HG02610 (cell line): Measurements from ENCODE around the gene FANCF.

Source experiments
- ATAC-seq: cut with Tn5 transposase; IDR thresholded peaks from one replicate; pipeline ENCODE4 v1.9.1; 2021; ENCODE audit warnings: mild to moderate bottlenecking, moderate library complexity; ENCODE audit not compliant: unreplicated experiment

Gene FANCF

DNA sequence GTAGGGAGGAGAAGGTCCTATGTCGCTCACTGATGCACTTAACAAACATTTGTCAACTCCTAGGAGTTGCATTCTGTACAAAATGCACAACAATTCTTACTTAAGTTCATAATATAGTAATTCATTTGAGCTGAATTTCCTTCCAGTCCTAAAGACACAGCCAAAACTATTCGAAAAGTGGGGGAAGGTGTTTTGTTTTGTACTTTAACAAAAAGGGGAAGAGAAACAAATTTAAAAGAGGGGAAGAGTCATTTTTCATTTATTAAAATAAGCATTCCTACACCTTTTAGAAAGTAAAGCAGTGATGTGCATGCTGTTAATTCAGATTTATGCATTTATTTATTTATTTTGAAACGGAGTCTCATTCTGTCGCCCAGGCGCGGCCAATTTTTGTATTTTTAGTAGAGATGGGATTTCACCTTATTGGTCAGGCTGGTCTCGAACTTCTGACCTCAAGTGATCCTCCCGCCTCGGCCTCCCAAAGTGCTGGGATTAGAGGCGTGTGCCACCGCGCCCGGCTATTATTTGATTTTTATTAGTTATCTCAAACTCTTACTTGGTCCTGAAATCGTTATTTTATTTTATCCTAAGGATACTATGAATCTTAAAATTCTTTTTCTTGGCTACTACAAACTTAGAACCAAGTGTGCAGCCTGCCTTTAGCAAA, 1.1 kb upstream of the FANCF start:
- no peak for ATAC-seq

DNA sequence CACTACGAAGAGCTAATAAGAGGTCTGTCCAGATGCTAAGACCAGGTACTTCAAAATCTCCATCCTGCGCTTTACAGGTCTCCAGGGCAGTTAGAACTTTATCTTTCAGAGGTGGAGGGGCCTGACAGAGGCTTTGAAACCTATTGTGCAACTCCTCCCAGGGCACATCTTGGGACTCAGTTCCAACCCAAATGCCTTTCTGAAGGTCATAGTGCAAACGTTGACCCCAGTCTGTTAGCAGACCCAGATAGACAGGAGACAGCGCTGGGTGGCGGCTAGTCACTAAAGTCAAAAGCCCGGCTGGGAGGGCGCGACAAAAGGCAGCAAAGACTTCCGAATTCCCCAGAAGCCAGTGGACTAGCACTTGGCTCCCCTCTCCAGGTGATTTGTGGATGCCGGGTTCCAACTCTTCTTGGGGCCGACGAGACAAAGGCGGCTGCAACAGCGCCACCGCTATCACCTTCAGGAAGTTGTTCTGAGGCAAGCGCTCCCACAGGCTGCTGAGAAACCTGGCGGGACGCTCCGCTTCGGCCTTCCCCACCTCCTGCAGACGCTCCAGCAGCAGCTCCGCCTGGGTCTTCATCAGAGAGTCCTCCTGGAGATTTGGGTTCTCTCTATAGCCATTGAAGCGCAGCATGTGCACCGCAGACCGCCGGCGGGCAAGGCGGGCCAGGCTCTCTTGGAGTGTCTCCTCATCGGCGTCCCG, 728 bp downstream of the FANCF start:
- ATAC-seq, result peak; percentile 55

- no peak for ATAC-seq
Observed at GRCh38 chr11:22617868-22618267, 7.8 kb downstream of the FANCF start.

GRCh38 chr11:22603933-22604332, 21.7 kb downstream of the FANCF start:
- ATAC-seq, result no peak

DNA sequence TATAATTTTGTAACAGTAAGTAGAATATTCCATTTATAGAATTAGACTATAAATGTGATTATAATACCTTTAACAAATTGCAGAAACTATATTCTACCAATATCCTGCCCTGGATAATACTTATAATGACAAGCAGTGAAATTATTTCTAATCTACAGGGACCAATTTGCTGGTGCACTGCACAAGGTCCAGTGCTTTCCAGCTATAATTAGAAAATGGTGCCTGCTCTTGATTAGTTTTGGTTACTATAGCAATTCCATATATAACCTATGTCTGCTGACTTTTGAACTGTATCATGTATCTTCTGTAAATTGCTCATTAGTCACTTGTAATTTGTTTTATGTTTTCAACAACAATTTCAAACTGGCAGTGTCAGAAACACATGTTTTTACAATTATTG, 23.1 kb downstream of the FANCF start:
- ATAC-seq, result no peak

GRCh38 chr11:22599458-22599857, 26.2 kb downstream of the FANCF start:
- ATAC-seq, result no peak

DNA sequence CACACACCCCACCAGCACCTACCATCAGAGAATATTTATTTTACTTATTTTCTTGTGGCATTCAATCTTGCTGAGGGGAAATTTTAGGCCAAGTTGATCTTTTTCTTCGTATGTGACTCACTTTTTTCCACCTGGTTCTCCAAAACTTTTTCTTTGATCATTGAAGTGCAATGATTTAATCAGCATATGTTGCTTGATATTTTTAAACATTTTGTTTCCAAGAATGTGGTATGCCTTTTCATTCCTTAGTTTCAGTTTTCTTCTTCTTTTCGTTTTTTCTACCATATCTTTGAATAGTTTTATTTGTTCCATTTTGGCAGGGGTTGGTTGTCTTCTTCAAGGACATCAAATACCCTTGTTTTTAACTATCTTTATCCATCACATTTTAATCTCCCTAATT, 28.6 kb downstream of the FANCF start:
- ATAC-seq, result no peak

DNA sequence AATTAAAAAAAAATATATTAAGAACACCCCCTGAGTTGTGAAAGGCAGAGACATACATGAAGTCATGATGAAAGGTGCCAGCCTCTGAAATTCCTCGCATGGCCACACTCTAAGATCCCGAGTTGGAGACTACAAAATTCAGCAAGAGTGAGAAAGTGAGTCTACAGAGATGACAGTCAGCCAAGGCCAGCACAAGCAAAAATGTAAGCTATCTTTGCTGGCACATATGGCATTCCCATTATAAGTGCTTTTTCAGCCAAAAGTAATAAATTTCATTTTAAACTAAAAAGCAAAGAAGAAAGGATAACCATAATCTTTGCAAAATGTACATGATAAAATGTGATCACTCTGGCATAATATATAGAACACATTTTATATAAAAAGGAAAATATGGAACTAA, 40.6 kb downstream of the FANCF start:
- no peak for ATAC-seq

GRCh38 chr11:22583963-22584492, 41.6 kb downstream of the FANCF start:
- ATAC-seq, result no peak

DNA sequence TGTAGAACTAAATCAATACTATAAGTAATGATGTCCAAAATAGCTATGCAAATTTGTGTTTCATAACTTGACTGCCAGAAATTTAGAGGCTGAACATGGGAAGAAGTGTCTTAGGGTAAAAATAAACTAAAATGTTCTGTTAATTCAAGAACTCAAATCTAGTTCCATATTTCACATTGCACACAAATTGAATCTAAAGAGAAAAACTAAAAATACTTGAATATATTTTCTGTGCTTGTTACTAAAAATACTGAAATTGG, 43.5 kb downstream of the FANCF start:
- ATAC-seq, result no peak

DNA sequence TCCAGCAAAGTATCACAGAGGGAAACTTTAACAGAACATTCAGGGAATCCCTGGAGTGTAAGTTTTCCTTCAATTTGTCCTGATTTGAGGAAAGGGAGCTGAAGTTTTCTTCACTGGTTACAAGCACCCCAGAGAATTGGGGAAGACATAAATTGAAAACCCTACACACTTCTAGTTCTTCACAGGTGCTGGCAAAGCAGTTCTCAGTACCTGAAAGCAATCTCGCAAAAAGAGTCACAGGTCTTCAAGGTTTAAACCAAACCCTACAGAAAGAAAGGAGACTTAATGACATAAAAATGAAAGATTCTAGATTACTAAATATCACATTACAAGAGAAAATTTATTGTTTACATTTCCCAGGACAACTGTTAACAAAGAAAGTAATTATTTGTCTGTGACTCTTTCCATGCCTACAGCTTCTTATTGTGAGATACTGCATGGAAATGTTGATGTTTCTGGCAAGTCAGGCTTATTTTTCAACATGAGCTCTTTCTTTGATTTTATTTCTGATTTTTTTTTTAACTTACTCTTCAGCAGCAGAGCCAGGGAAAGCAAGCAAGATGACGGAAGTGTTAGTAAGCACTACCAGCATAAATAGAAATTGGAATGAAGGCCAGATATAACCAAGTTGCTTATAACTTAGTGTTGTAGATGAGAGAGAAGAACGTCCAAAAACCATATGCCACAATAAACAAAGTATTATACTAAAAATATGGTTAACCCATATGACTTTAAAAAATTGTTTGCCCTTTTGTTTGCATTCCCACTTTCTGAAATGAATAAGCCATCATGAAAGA, 44.1 kb downstream of the FANCF start:
- no peak for ATAC-seq

- no peak for ATAC-seq
Observed at GRCh38 chr11:22577854-22578253, 47.8 kb downstream of the FANCF start.
